Endothelial cell of umbilical vein (primary cell): Measurements from ENCODE around the gene TXNL4A. TPM values are rescaled to one million over a fixed set of nuclear protein-coding genes. Genes with fewer than 3 reads are reported as not detected.

Experiments
- BruUV-seq: library from RNA; stranded (reverse); fragments of 400-500 nt; replicated peaks from 2 replicates; lab custom pipeline; 2021; lab: Mats Ljungman, UMichigan
- CTCF ChIA-PET: fragments of 300-600, 350-600 bp; sonication (Branson Sonifier 250); formaldehyde crosslinking; loops from one replicate; lab custom pipeline; 2021; ENCODE audit warnings: antibody characterized with exemption, inconsistent platforms; lab: Charles Lee
- POLR2A ChIA-PET: fragments of 300-600, 350-600 bp; sonication (Branson Sonifier 250); formaldehyde crosslinking; loops from one replicate; lab custom pipeline; 2021; ENCODE audit warnings: antibody characterized with exemption, inconsistent platforms; lab: Charles Lee
- DNase-seq: peaks from one replicate; pipeline ENCODE4 v3.0.0-alpha.2; 2011; ENCODE audit warnings: low read depth, low spot score
- FAIRE-seq: peaks from 2 replicates; lab custom pipeline; 2011; peaks lifted over from hg19 to GRCh38; lab: Jason Lieb, UNC
- H2AFZ ChIP-seq: 2 replicates; pipeline ENCODE4 v1.6.0; 2012; ENCODE audit warnings: low read depth, low read length, control low read depth, inconsistent platforms
- H3K27ac ChIP-seq: 2 replicates; pipeline ENCODE4 v1.5.1; 2011; ENCODE audit warnings: low read depth, mild to moderate bottlenecking, control low read depth, low read length, moderate library complexity; ENCODE audit not compliant: insufficient read depth
- H3K27me3 ChIP-seq, 2 experiments: 2 replicates each; pipeline versions ENCODE4 v1.6.0 to v1.6.1; 2011; ENCODE audit warnings: low read length in 2 of 2, mixed read lengths in 1 of 2; ENCODE audit not compliant: control insufficient read depth in 2 of 2, insufficient read depth in 2 of 2
- H3K36me3 ChIP-seq, 2 experiments: 2 replicates in 1 of 2; 3 replicates in 1 of 2; pipeline ENCODE4 v1.5.1; 2011; ENCODE audit warnings: low read length in 2 of 2, mild to moderate bottlenecking in 1 of 2, moderate library complexity in 1 of 2; ENCODE audit not compliant: control insufficient read depth in 2 of 2, insufficient read depth in 2 of 2; ENCODE audit errors: extremely low read depth in 1 of 2
- H3K4me1 ChIP-seq: 3 replicates; pipeline ENCODE4 v1.5.1; 2011; ENCODE audit warnings: mild to moderate bottlenecking, low read length; ENCODE audit not compliant: control insufficient read depth, insufficient read depth; ENCODE audit errors: extremely low read depth
- H3K4me2 ChIP-seq: 2 replicates; pipeline ENCODE4 v1.6.1; 2011; ENCODE audit warnings: low read length, control low read depth, mixed read lengths; ENCODE audit not compliant: insufficient read depth
- H3K4me3 ChIP-seq, 3 experiments: fragments of 200-600 bp in 1 of 3; sonication (generic), shearing (Covaris generic) in 1 of 3; replicated peaks in 1 of 3; 2 replicates each; pipeline ENCODE4 v1.5.1; 2011 to 2016; ENCODE audit warnings: control low read depth in 3 of 3, low read length in 3 of 3, mild to moderate bottlenecking in 2 of 3, inconsistent platforms in 1 of 3, low read depth in 1 of 3, moderate library complexity in 1 of 3; ENCODE audit not compliant: insufficient read depth in 1 of 3
- H3K79me2 ChIP-seq: 2 replicates; pipeline ENCODE4 v1.6.0; 2012; ENCODE audit warnings: low read length, inconsistent platforms; ENCODE audit not compliant: control insufficient read depth, insufficient read depth
- H3K9ac ChIP-seq: replicated peaks from 2 replicates; pipeline ENCODE3; 2011; ENCODE audit warnings: low read length, control low read depth; ENCODE audit not compliant: insufficient read depth; ENCODE audit errors: extremely low read depth
- H3K9me1 ChIP-seq: replicated peaks from 3 replicates; pipeline ENCODE4 v1.6.0; 2011; ENCODE audit warnings: mild to moderate bottlenecking, low read length; ENCODE audit not compliant: control insufficient read depth, insufficient read depth; ENCODE audit errors: extremely low read depth
- H3K9me3 ChIP-seq: replicated peaks from 2 replicates; pipeline ENCODE4 v1.5.1; 2012; ENCODE audit warnings: low read length, inconsistent platforms; ENCODE audit not compliant: control insufficient read depth, insufficient read depth
- H4K20me1 ChIP-seq: replicated peaks from 2 replicates; pipeline ENCODE3; 2011; ENCODE audit warnings: mild to moderate bottlenecking, low read length; ENCODE audit not compliant: control insufficient read depth, insufficient read depth; ENCODE audit errors: extremely low read depth
- FOS ChIP-seq: IDR thresholded peaks from 2 replicates; pipeline ENCODE4 v1.6.1; 2011; ENCODE audit warnings: mild to moderate bottlenecking, low read length, moderate library complexity, borderline replicate concordance; ENCODE audit not compliant: insufficient read depth
- dilution Hi-C: fragments of 300-500 bp; cut with MboI; formaldehyde crosslinking; loops from one replicate; pipeline ENCODE4 v1.15.0; 2019; ENCODE audit warnings: low sequenced_read_pairs; ENCODE audit not compliant: extremely low pct_ligation_motif_present
- intact Hi-C: fragments of 100-400 bp; cut with micrococcal nuclease; formaldehyde crosslinking; loops from one replicate; pipeline ENCODE4 v1.10.0; 2022
- polyA plus RNA-seq, 4 experiments: library from polyadenylated mRNA; depleted of rRNA in 3 of 4; stranded (reverse) in 3 of 4; unstranded in 1 of 4; fragments of >200 nt; gene quantifications; 2 replicates each; pipeline versions ENCODE4 v1.2.1 to v1.2.3, GENCODE V29; 2011 to 2012; ENCODE audit warnings: missing spikeins in 1 of 4
- total RNA-seq: library from RNA; stranded (reverse); gene quantifications from 2 replicates; pipeline ENCODE4 v1.2.3, GENCODE V29; 2021
- TF ChIP-seq, protein P1 (sequence below), 2 donors: IDR thresholded peaks; 1 replicate in 1 of 2; 2 replicates in 1 of 2; pipeline ENCODE4 v1.5.1; 2011; ENCODE audit warnings: low read length in 2 of 2, mild to moderate bottlenecking in 2 of 2, moderate library complexity in 2 of 2, control low read depth in 1 of 2, inconsistent platforms in 1 of 2, low read depth in 1 of 2; ENCODE audit not compliant: insufficient read depth in 1 of 2; ENCODE audit errors: extremely low read depth in 1 of 2

The TXNL4A gene
- total and polyA plus RNA-seq, 2 donors (not counting 3 experiments of a cell fraction or from before 2014, with no cell fraction given) = 148 to 172 TPM

- dilution Hi-C loops = no loop called here
- no peak for FAIRE-seq
- no peak for TF ChIP-seq FOS
- TF ChIP-seq, protein P1, sequence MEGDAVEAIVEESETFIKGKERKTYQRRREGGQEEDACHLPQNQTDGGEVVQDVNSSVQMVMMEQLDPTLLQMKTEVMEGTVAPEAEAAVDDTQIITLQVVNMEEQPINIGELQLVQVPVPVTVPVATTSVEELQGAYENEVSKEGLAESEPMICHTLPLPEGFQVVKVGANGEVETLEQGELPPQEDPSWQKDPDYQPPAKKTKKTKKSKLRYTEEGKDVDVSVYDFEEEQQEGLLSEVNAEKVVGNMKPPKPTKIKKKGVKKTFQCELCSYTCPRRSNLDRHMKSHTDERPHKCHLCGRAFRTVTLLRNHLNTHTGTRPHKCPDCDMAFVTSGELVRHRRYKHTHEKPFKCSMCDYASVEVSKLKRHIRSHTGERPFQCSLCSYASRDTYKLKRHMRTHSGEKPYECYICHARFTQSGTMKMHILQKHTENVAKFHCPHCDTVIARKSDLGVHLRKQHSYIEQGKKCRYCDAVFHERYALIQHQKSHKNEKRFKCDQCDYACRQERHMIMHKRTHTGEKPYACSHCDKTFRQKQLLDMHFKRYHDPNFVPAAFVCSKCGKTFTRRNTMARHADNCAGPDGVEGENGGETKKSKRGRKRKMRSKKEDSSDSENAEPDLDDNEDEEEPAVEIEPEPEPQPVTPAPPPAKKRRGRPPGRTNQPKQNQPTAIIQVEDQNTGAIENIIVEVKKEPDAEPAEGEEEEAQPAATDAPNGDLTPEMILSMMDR (IDR thresholded peaks at IDR 0.05; ENCODE audit: extremely low read depth in 1 of 2, insufficient read depth in 1 of 2, low read depth in 1 of 2, low read length in 2 of 2) = no peak
- Histone ChIP-seq H3K9me1 (no peaks in the 10 kb centered on the region), H3K9me3 (peaks cover 2% of the 10 kb centered on the region), H3K4me1 (no peaks in the 10 kb centered on the region), H3K4me2 (no peak overlapping the region), H3K36me3 (peaks cover 0 to 19% of the 10 kb centered on the region in 2 experiments), H3K27me3 (no peaks in the 10 kb centered on the region), H3K79me2 (peaks cover 29% of the 10 kb centered on the region), H2AFZ (no peak overlapping the region), H4K20me1 (no peaks in the 10 kb centered on the region), H3K4me3 (no peak overlapping the region), H3K9ac (no peak overlapping the region), H3K27ac (no peak overlapping the region)
- no peak for DNase-seq
- POLR2A ChIA-PET = no interaction called here
- CTCF ChIA-PET = no interaction called here
- BruUV-seq = no TSS peak
- intact Hi-C loops = no loop called here
Measured at GRCh38 chr18:79931475-79931874, 56.9 kb downstream of the TXNL4A start.

DNA sequence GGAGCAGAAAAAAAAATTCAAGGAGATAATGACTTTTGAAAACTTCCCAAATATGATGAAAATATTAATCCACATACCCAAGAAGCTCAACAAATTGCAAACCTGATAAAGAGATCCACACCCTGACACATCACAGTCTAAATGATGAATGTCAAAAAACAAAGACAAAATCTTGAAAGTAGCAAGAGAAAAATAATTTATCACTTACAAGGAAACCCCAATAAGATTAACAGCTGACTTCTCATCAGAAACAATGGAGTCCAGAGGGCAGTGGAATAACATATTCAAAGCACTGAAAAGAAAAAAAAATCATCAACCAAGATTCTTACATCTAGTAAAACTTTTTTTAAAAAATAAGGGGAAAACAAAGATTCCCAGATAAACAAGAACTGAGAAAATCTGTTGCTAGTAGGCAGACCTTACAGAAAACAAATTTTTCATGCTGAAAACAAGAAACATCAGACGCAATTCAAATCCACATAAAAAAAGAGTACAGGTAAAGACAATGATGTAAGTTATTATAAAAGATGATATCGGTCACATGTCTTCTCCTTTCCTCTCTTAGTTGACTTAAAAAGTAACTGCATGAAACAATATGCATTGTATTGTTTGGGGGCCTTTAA, 58.2 kb downstream of the TXNL4A start:
- no peaks in the 10 kb centered on the region for H4K20me1 ChIP-seq
- H2AFZ ChIP-seq = no peak overlapping the region
- no peak overlapping the region for H3K27ac ChIP-seq
- H3K9me1 ChIP-seq = no peaks in the 10 kb centered on the region
- TF ChIP-seq, protein P1 (IDR thresholded peaks at IDR 0.05; ENCODE audit: extremely low read depth in 1 of 2, insufficient read depth in 1 of 2, low read depth in 1 of 2, low read length in 2 of 2) = no peak
- H3K4me2 ChIP-seq = no peak overlapping the region
- no peaks in the 10 kb centered on the region for H3K4me1 ChIP-seq
- POLR2A ChIA-PET = no interaction called here
- intact Hi-C loops = no loop called here
- no peak overlapping the region for H3K9ac ChIP-seq
- peaks cover 0 to 19% of the 10 kb centered on the region in 2 experiments for H3K36me3 ChIP-seq
- no peak for DNase-seq
- no peaks in the 10 kb centered on the region for H3K27me3 ChIP-seq
- CTCF ChIA-PET = no interaction called here
- BruUV-seq = no TSS peak
- dilution Hi-C loops = no loop called here
- peaks cover 22% of the 10 kb centered on the region for H3K79me2 ChIP-seq
- peaks cover 2% of the 10 kb centered on the region for H3K9me3 ChIP-seq
- no peak for FAIRE-seq
- H3K4me3 ChIP-seq = no peak overlapping the region
